Measurements from ENCODE around the gene MAPK1IP1L. TPM values are rescaled to one million over a fixed set of nuclear protein-coding genes. Genes with fewer than 3 reads are reported as not detected.
"Not testable (repeated sequence)": the region's sequence is repeated elsewhere in the genome, so short reads cannot be mapped to it uniquely, and the experiment has no call there.

MAPK1IP1L gene
- total RNA-seq, 2 donors from 2014 or later: 51.3 to 137 TPM

GRCh38 chr14:55071870-55072640, 20.6 kb downstream of the MAPK1IP1L start:
- DNase-seq (ENCODE audit: low spot score): no peak
- 12% methylated on average over 10 of the region's 10 CpGs for WGBS

GRCh38 chr14:55073856-55074255, 22.4 kb downstream of the MAPK1IP1L start:
- no peaks in the 10 kb centered on the region for H3K9me3 ChIP-seq
- no peak overlapping the region for H3K27ac ChIP-seq
- TF ChIP-seq POLR2A (IDR thresholded peaks at IDR 0.05): no peak
- intact Hi-C loops (cut with DNase I): no loop called here
- H3K36me3 ChIP-seq: no peaks in the 10 kb centered on the region
- no peaks in the 10 kb centered on the region for H3K4me1 ChIP-seq (replicated peaks)
- no peak overlapping the region for H3K4me3 ChIP-seq
- no peaks in the 10 kb centered on the region for H3K27me3 ChIP-seq (replicated peaks; ENCODE audit: insufficient read depth)
- no peak for DNase-seq (ENCODE audit: low spot score)
- 3% methylated on average over 2 of the region's 2 CpGs for WGBS

More at GRCh38 chr14:55071870-55072640, 20.6 kb downstream of the MAPK1IP1L start:
- intact Hi-C loops (cut with DNase I): no loop called here
- Histone ChIP-seq H3K36me3 (no peaks in the 10 kb centered on the region), H3K27me3 (replicated peaks; ENCODE audit: insufficient read depth) (no peaks in the 10 kb centered on the region), H3K4me1 (replicated peaks) (no peaks in the 10 kb centered on the region), H3K4me3 (no peak overlapping the region), H3K27ac (no peak overlapping the region), H3K9me3 (no peaks in the 10 kb centered on the region)
- no peak for TF ChIP-seq CTCF (IDR thresholded peaks at IDR 0.05)
- TF ChIP-seq POLR2A (IDR thresholded peaks at IDR 0.05): no peak
- no peak for TF ChIP-seq POLR2AphosphoS5 (IDR thresholded peaks at IDR 0.05)

GRCh38 chr14:55074662-55075061, 23.2 kb downstream of the MAPK1IP1L start:
- Histone ChIP-seq H3K27me3 (replicated peaks; ENCODE audit: insufficient read depth) (no peaks in the 10 kb centered on the region), H3K4me1 (replicated peaks) (no peaks in the 10 kb centered on the region), H3K36me3 (no peaks in the 10 kb centered on the region), H3K27ac (no peak overlapping the region), H3K4me3 (no peak overlapping the region), H3K9me3 (no peaks in the 10 kb centered on the region)
- intact Hi-C loops (cut with DNase I): no loop called here
- no peak for DNase-seq (ENCODE audit: low spot score)
- WGBS: 20% methylated on average over 5 of the region's 5 CpGs
- TF ChIP-seq CTCF (IDR thresholded peaks at IDR 0.05) (no peak), POLR2AphosphoS5 (IDR thresholded peaks at IDR 0.05) (no peak), POLR2A (IDR thresholded peaks at IDR 0.05) (no peak)

GRCh38 chr14:55075628-55076175, 24.3 kb downstream of the MAPK1IP1L start:
- Histone ChIP-seq H3K36me3 (no peaks in the 10 kb centered on the region), H3K9me3 (no peaks in the 10 kb centered on the region), H3K27me3 (replicated peaks; ENCODE audit: insufficient read depth) (no peaks in the 10 kb centered on the region), H3K4me1 (replicated peaks) (no peaks in the 10 kb centered on the region), H3K4me3 (no peak overlapping the region), H3K27ac (no peak overlapping the region)
- DNase-seq (ENCODE audit: low spot score): no peak
- intact Hi-C loops (cut with DNase I): no loop called here
- TF ChIP-seq CTCF (IDR thresholded peaks at IDR 0.05) (no peak), POLR2A (IDR thresholded peaks at IDR 0.05) (no peak), POLR2AphosphoS5 (IDR thresholded peaks at IDR 0.05) (no peak)
- 92% methylated on average over 3 of the region's 3 CpGs for WGBS

- DNase-seq (ENCODE audit: low spot score): no peak
- H3K27me3 ChIP-seq (replicated peaks; ENCODE audit: insufficient read depth): no peaks in the 10 kb centered on the region
- H3K36me3 ChIP-seq: no peaks in the 10 kb centered on the region
- intact Hi-C loops (cut with DNase I): no loop called here
- WGBS: 83% methylated on average over 17 of the region's 17 CpGs
- no peak overlapping the region for H3K4me3 ChIP-seq
- H3K4me1 ChIP-seq (replicated peaks): no peaks in the 10 kb centered on the region
- TF ChIP-seq POLR2AphosphoS5 (IDR thresholded peaks at IDR 0.05): no peak
- no peak for TF ChIP-seq POLR2A (IDR thresholded peaks at IDR 0.05)
- TF ChIP-seq CTCF (IDR thresholded peaks at IDR 0.05): no peak
- H3K27ac ChIP-seq: no peak overlapping the region
- no peaks in the 10 kb centered on the region for H3K9me3 ChIP-seq
Observed at GRCh38 chr14:55077170-55078151, 26.0 kb downstream of the MAPK1IP1L start.

- H3K27ac ChIP-seq; H3K4me1 ChIP-seq (replicated peaks); H3K4me3 ChIP-seq; H3K27me3 ChIP-seq (replicated peaks; ENCODE audit: insufficient read depth); DNase-seq (ENCODE audit: low spot score); H3K9me3 ChIP-seq; intact Hi-C loops (cut with DNase I); H3K36me3 ChIP-seq: not testable (repeated sequence)
- WGBS: 83% methylated on average over 6 of the region's 6 CpGs
Observed at GRCh38 chr14:55079961-55080360, 28.5 kb downstream of the MAPK1IP1L start.

All from prostate gland (tissue), 2 donors.